Vagina (tissue), 2 donors: ENCODE measurements around the gene LAMB4. TPM values are rescaled to one million over a fixed set of nuclear protein-coding genes. Genes with fewer than 3 reads are reported as not detected.

Experiments
- DNase-seq, 2 donors: peaks; one replicate each; pipeline ENCODE4 v3.0.0-alpha.2; 2017; ENCODE audit errors: extremely low spot score in 2 of 2
- H3K27ac ChIP-seq: fragments of 200-600 bp; sonication (generic); one replicate; pipeline ENCODE4 v1.5.1; 2019
- H3K27me3 ChIP-seq: fragments of 200-600 bp; sonication (generic); one replicate; pipeline ENCODE4 v1.5.1; 2019
- H3K36me3 ChIP-seq, 2 donors: fragments of 200-600 bp; sonication (generic); one replicate each; pipeline ENCODE4 v1.5.1; 2017 to 2019
- H3K4me1 ChIP-seq: fragments of 200-600 bp; sonication (generic); one replicate; pipeline ENCODE4 v1.5.1; 2019
- H3K4me3 ChIP-seq, 2 donors: fragments of 200-600 bp; sonication (generic); 1 replicate in 1 of 2; 2 replicates in 1 of 2; pipeline ENCODE4 v1.5.1; 2016 to 2019
- H3K9me3 ChIP-seq: fragments of 200-600 bp; sonication (generic); one replicate; pipeline ENCODE4 v1.5.1; 2019
- POLR2A ChIP-seq, 2 donors: fragments of 450-650 bp; IDR thresholded peaks; one replicate each; pipeline ENCODE4 v1.6.1; 2017; ENCODE audit warnings: antibody characterized with exemption in 2 of 2, mild to moderate bottlenecking in 2 of 2, moderate library complexity in 2 of 2
- POLR2AphosphoS5 ChIP-seq, 2 donors: sonication (generic); formaldehyde crosslinking; IDR thresholded peaks; one replicate each; pipeline ENCODE4 v1.9.0; 2017; ENCODE audit warnings: antibody characterized with exemption in 2 of 2, mild to moderate bottlenecking in 2 of 2, low read depth in 1 of 2; ENCODE audit not compliant: insufficient read depth in 1 of 2
- intact Hi-C: fragments of 100-400 bp; cut with DNase I; formaldehyde crosslinking; loops from one replicate; pipeline ENCODE4 v1.15.1; 2023
- total RNA-seq: library from RNA; depleted of rRNA; stranded (reverse); fragments of >200 nt; gene quantifications from one replicate; pipeline ENCODE4 v1.2.3, GENCODE V29; 2016
- TF ChIP-seq, protein P1 (sequence below), 3 experiments: fragments of 450-650 bp in 2 of 3; fragments of 200-600 bp in 1 of 3; sonication (generic) in 1 of 3; IDR thresholded peaks; one replicate each; pipeline ENCODE4 v1.5.1; 2017 to 2019; ENCODE audit warnings: antibody characterized with exemption in 3 of 3, mild to moderate bottlenecking in 2 of 3, moderate library complexity in 2 of 3

Gene LAMB4
- total RNA-seq, 1 donor from 2014 or later, result 0.74 TPM

DNA sequence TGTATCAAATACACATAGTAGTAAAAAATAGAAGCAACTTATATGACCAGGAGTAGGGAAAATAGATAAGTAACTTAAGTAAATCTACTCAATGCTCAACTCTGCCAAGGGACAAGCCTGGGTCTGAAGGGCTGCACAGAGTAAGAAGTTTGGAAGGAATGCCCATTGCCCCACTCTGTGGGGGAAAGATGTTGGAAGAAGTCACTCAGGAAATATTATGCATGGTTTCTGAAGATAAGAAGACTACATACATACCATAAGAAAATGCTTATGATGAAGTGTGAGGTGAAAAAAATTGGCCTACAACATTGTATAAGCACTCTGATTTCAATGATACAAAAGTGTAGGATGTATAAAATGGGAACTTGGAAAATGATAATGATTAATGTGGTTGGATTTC lies 54.0 kb downstream of the LAMB4 start:
- H3K27ac ChIP-seq, result no peak overlapping the region
- TF ChIP-seq POLR2AphosphoS5 (IDR thresholded peaks at IDR 0.05; ENCODE audit: insufficient read depth in 1 of 2, low read depth in 1 of 2) (no peak), POLR2A (IDR thresholded peaks at IDR 0.05) (no peak)
- TF ChIP-seq, protein P1, sequence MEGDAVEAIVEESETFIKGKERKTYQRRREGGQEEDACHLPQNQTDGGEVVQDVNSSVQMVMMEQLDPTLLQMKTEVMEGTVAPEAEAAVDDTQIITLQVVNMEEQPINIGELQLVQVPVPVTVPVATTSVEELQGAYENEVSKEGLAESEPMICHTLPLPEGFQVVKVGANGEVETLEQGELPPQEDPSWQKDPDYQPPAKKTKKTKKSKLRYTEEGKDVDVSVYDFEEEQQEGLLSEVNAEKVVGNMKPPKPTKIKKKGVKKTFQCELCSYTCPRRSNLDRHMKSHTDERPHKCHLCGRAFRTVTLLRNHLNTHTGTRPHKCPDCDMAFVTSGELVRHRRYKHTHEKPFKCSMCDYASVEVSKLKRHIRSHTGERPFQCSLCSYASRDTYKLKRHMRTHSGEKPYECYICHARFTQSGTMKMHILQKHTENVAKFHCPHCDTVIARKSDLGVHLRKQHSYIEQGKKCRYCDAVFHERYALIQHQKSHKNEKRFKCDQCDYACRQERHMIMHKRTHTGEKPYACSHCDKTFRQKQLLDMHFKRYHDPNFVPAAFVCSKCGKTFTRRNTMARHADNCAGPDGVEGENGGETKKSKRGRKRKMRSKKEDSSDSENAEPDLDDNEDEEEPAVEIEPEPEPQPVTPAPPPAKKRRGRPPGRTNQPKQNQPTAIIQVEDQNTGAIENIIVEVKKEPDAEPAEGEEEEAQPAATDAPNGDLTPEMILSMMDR (IDR thresholded peaks at IDR 0.05), result no peak
- no peaks in the 10 kb centered on the region for H3K9me3 ChIP-seq
- H3K27me3 ChIP-seq, result no peaks in the 10 kb centered on the region
- no peaks in the 10 kb centered on the region for H3K4me1 ChIP-seq
- no peak overlapping the region for H3K4me3 ChIP-seq
- no peaks in the 10 kb centered on the region for H3K36me3 ChIP-seq
- intact Hi-C loops, result no loop called here
- no peak for DNase-seq

DNA sequence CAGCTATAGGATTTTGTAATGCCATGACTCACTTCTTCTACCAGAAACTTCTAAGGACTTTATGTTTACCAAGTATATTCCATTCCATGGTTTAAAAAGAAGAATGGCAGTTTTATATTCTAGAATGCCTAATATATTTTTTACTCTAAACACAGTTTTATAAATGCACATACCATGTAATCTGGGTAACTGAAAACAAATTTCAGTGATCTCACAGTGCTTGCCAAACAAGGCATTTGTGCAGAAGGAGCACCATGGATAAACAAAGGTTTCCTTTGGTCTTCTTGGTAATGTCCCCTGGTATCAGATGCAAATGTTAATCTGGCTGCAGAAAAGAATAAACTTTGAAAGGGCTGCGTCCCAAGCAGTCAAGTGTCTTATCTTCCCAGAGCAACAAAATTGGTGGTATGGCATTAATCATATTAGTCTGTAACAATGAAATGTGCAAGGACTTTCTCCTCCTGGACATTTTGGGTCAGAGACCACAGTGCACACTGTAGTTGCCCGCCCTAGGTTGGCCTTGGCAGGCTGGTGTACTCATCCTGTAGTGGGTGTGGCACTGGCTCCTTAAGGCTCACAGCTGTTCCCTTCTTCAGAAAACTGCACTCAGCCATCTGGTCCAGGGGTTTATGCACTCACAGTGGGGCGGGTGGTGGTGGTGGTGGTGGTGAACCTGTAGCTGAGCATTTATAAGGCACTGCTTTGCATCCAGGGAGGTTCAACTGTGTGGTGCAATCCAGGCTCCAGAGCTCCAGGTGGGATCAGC lies 56.7 kb downstream of the LAMB4 start:
- no peaks in the 10 kb centered on the region for H3K9me3 ChIP-seq
- peak overlapping the region; percentile 15 for H3K27ac ChIP-seq
- no peaks in the 10 kb centered on the region for H3K4me1 ChIP-seq
- no peak for DNase-seq
- H3K4me3 ChIP-seq, result no peak overlapping the region
- H3K27me3 ChIP-seq, result no peaks in the 10 kb centered on the region
- intact Hi-C loops, result no loop called here
- TF ChIP-seq, protein P1 (IDR thresholded peaks at IDR 0.05), result no peak
- no peak for TF ChIP-seq POLR2A (IDR thresholded peaks at IDR 0.05)
- TF ChIP-seq POLR2AphosphoS5 (IDR thresholded peaks at IDR 0.05; ENCODE audit: insufficient read depth in 1 of 2, low read depth in 1 of 2), result no peak
- H3K36me3 ChIP-seq, result no peaks in the 10 kb centered on the region

DNA sequence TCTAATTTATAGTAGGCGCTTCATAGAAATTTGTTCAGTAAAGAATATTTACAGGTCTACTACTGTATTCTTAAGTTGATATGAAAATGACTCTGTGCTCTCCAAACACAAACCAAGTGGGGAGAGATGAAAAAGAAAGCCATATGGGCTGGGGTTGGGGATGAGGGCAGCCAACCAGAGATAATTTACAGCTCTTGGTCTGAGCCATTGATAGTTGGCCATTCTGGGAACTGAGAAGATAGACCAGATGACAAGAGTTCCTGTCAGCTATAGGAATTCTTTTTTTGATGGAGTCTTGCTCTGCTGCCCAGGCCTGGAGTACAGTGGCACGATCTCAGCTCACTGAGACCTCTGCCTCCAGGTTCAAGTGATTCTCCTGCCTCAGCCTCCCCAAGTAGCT lies 57.4 kb downstream of the LAMB4 start:
- H3K36me3 ChIP-seq, result no peaks in the 10 kb centered on the region
- TF ChIP-seq, protein P1 (IDR thresholded peaks at IDR 0.05), result no peak
- TF ChIP-seq POLR2AphosphoS5 (IDR thresholded peaks at IDR 0.05; ENCODE audit: insufficient read depth in 1 of 2, low read depth in 1 of 2) (no peak), POLR2A (IDR thresholded peaks at IDR 0.05) (no peak)
- intact Hi-C loops, result no loop called here

DNA sequence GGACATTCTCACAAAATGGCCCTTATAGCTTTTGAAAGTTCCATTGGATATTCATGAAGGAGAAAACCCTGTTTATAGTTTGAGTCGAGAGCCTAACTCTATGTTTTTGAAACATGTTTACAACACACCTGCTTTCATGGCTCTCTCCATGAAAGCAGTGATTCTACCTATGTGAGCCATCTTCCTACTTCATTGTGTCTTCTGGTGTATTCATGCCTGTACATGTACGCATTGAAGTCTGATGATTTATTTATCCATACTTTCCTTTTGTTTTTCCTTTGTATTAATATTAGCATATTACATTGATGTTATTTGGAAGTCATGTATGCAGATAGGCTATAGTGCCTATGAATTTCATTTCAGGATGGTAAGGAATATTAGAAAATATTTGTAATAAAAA lies 58.0 kb downstream of the LAMB4 start:
- TF ChIP-seq POLR2A (IDR thresholded peaks at IDR 0.05) (no peak), POLR2AphosphoS5 (IDR thresholded peaks at IDR 0.05; ENCODE audit: insufficient read depth in 1 of 2, low read depth in 1 of 2) (no peak)
- TF ChIP-seq, protein P1 (IDR thresholded peaks at IDR 0.05), result no peak
- no peak overlapping the region for H3K27ac ChIP-seq

More for the DNA sequence above, 57.4 kb downstream of the LAMB4 start:
- no peaks in the 10 kb centered on the region for H3K27me3 ChIP-seq
- no peaks in the 10 kb centered on the region for H3K9me3 ChIP-seq
- peak overlapping the region; percentile 15 for H3K27ac ChIP-seq
- DNase-seq, result no peak
- H3K4me1 ChIP-seq, result no peaks in the 10 kb centered on the region
- no peak overlapping the region for H3K4me3 ChIP-seq

DNA sequence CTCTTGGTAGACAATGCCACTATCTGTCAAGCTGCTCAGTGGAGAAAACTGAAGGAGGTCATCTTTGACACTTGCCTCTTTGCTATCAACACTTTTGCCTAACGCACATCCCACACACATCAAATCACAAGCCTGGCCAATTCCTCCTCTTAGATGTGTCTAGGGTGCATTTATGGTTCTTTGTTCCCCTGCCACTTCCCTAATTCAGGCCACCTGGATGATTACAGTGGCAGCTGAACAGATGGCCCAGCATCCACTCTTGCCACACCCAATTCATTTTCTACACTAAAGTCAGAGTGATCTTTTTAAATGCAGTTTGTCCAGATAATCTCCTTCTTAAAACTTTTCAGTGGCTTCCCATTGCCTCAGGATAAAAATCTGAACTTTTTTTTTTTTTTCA lies 58.6 kb downstream of the LAMB4 start:
- no peaks in the 10 kb centered on the region for H3K27me3 ChIP-seq
- no peak for DNase-seq
- H3K4me3 ChIP-seq, result no peak overlapping the region
- intact Hi-C loops, result no loop called here
- H3K9me3 ChIP-seq, result no peaks in the 10 kb centered on the region
- TF ChIP-seq, protein P1 (IDR thresholded peaks at IDR 0.05), result no peak
- TF ChIP-seq POLR2A (IDR thresholded peaks at IDR 0.05) (no peak), POLR2AphosphoS5 (IDR thresholded peaks at IDR 0.05; ENCODE audit: insufficient read depth in 1 of 2, low read depth in 1 of 2) (no peak)
- H3K36me3 ChIP-seq, result no peaks in the 10 kb centered on the region
- H3K27ac ChIP-seq, result no peak overlapping the region
- no peaks in the 10 kb centered on the region for H3K4me1 ChIP-seq

More for the DNA sequence above, 58.0 kb downstream of the LAMB4 start:
- H3K4me3 ChIP-seq, result no peak overlapping the region
- no peaks in the 10 kb centered on the region for H3K9me3 ChIP-seq
- intact Hi-C loops, result no loop called here
- no peak for DNase-seq
- H3K36me3 ChIP-seq, result no peaks in the 10 kb centered on the region
- no peaks in the 10 kb centered on the region for H3K27me3 ChIP-seq
- no peaks in the 10 kb centered on the region for H3K4me1 ChIP-seq
